ENCODE results near the gene CACNA1D. TPM values are rescaled to one million over a fixed set of nuclear protein-coding genes. Genes with fewer than 3 reads are reported as not detected.

The CACNA1D gene
- total and polyA plus RNA-seq, 2 donors from 2014 or later = 3.7 to 35.7 TPM

GRCh38 chr3:53591646-53592045 is 97.2 kb downstream of the CACNA1D start:
- no peaks in the 10 kb centered on the region for H3K27me3 ChIP-seq (ENCODE audit: control insufficient read depth, insufficient read depth, low read length)
- no peak overlapping the region for H3K9ac ChIP-seq (ENCODE audit: low read length in 3 of 3)
- no peak overlapping the region for H3K27ac ChIP-seq (ENCODE audit: low read depth in 2 of 2, low read length in 2 of 2)
- no peak overlapping the region for H3K4me3 ChIP-seq (ENCODE audit: low read length in 3 of 3)
- TF ChIP-seq CTCF (IDR thresholded peaks at IDR 0.05; ENCODE audit: borderline replicate concordance, extremely low read depth, insufficient read depth) = no peak
- intact Hi-C loops (cut with DNase I) = no loop called here
- H3K36me3 ChIP-seq (ENCODE audit: control insufficient read depth in 2 of 3, insufficient read depth in 3 of 3, low read length in 3 of 3) = no peaks in the 10 kb centered on the region
- no peaks in the 10 kb centered on the region for H3K4me1 ChIP-seq (ENCODE audit: control insufficient read depth in 2 of 3, insufficient read depth in 2 of 3, low read depth in 1 of 3, low read length in 3 of 3)
- no peaks in the 10 kb centered on the region for H3K9me3 ChIP-seq (ENCODE audit: control insufficient read depth in 2 of 3, insufficient read depth in 1 of 3, low read length in 3 of 3)
- DNase-seq (no peak), FAIRE-seq (no peak)

GRCh38 chr3:53592862-53593261 is 98.5 kb downstream of the CACNA1D start:
- FAIRE-seq = no peak
- no peaks in the 10 kb centered on the region for H3K27me3 ChIP-seq (ENCODE audit: control insufficient read depth, insufficient read depth, low read length)
- DNase-seq = no peak
- H3K4me1 ChIP-seq (ENCODE audit: control insufficient read depth in 2 of 3, insufficient read depth in 2 of 3, low read depth in 1 of 3, low read length in 3 of 3) = no peaks in the 10 kb centered on the region
- intact Hi-C loops (cut with DNase I) = no loop called here
- no peaks in the 10 kb centered on the region for H3K36me3 ChIP-seq (ENCODE audit: control insufficient read depth in 2 of 3, insufficient read depth in 3 of 3, low read length in 3 of 3)
- H3K27ac ChIP-seq (ENCODE audit: low read depth in 2 of 2, low read length in 2 of 2) = no peak overlapping the region
- H3K4me3 ChIP-seq (ENCODE audit: low read length in 3 of 3) = no peak overlapping the region
- no peak overlapping the region for H3K9ac ChIP-seq (ENCODE audit: low read length in 3 of 3)
- no peak for TF ChIP-seq CTCF (IDR thresholded peaks at IDR 0.05; ENCODE audit: borderline replicate concordance, extremely low read depth, insufficient read depth)
- no peaks in the 10 kb centered on the region for H3K9me3 ChIP-seq (ENCODE audit: control insufficient read depth in 2 of 3, insufficient read depth in 1 of 3, low read length in 3 of 3)

- no peak for FAIRE-seq
- intact Hi-C loops (cut with DNase I) = no loop called here
- no peaks in the 10 kb centered on the region for H3K27me3 ChIP-seq (ENCODE audit: control insufficient read depth, insufficient read depth, low read length)
- no peak for DNase-seq
- H3K4me1 ChIP-seq (ENCODE audit: control insufficient read depth in 2 of 3, insufficient read depth in 2 of 3, low read depth in 1 of 3, low read length in 3 of 3) = no peaks in the 10 kb centered on the region
- no peak overlapping the region for H3K27ac ChIP-seq (ENCODE audit: low read depth in 2 of 2, low read length in 2 of 2)
- H3K9ac ChIP-seq (ENCODE audit: low read length in 3 of 3) = no peak overlapping the region
- H3K36me3 ChIP-seq (ENCODE audit: control insufficient read depth in 2 of 3, insufficient read depth in 3 of 3, low read length in 3 of 3) = no peaks in the 10 kb centered on the region
- H3K9me3 ChIP-seq (ENCODE audit: control insufficient read depth in 2 of 3, insufficient read depth in 1 of 3, low read length in 3 of 3) = no peaks in the 10 kb centered on the region
- no peak for TF ChIP-seq CTCF (IDR thresholded peaks at IDR 0.05; ENCODE audit: borderline replicate concordance, extremely low read depth, insufficient read depth)
- H3K4me3 ChIP-seq (ENCODE audit: low read length in 3 of 3) = no peak overlapping the region
Observed at GRCh38 chr3:53593611-53594010, 99.2 kb downstream of the CACNA1D start.

GRCh38 chr3:53594276-53594675 is 99.9 kb downstream of the CACNA1D start:
- intact Hi-C loops (cut with DNase I) = no loop called here
- Histone ChIP-seq H3K27ac (ENCODE audit: low read depth in 2 of 2, low read length in 2 of 2) (no peak overlapping the region), H3K9me3 (ENCODE audit: control insufficient read depth in 2 of 3, insufficient read depth in 1 of 3, low read length in 3 of 3) (no peaks in the 10 kb centered on the region), H3K4me3 (ENCODE audit: low read length in 3 of 3) (no peak overlapping the region), H3K9ac (ENCODE audit: low read length in 3 of 3) (no peak overlapping the region), H3K27me3 (ENCODE audit: control insufficient read depth, insufficient read depth, low read length) (no peaks in the 10 kb centered on the region), H3K4me1 (ENCODE audit: control insufficient read depth in 2 of 3, insufficient read depth in 2 of 3, low read depth in 1 of 3, low read length in 3 of 3) (no peaks in the 10 kb centered on the region), H3K36me3 (ENCODE audit: control insufficient read depth in 2 of 3, insufficient read depth in 3 of 3, low read length in 3 of 3) (no peaks in the 10 kb centered on the region)
- TF ChIP-seq CTCF (IDR thresholded peaks at IDR 0.05; ENCODE audit: borderline replicate concordance, extremely low read depth, insufficient read depth) = no peak
- DNase-seq (no peak), FAIRE-seq (no peak)

Data from kidney (tissue), 14 donors.